22Rv1 (cell line): ENCODE results near the gene QPCT.
A peak's percentile ranks its signal among the peaks of the same experiment; 100 is the strongest.

Experiments used
- H3K27ac ChIP-seq: fragments of 450-650 bp; 2 replicates; pipeline ENCODE4 v1.5.1; 2017
- CTCF ChIP-seq: fragments of 450-650 bp; IDR thresholded peaks from 2 replicates; pipeline ENCODE4 v1.5.1; 2017; ENCODE audit warnings: mild to moderate bottlenecking
- ZFX ChIP-seq: fragments of 450-650 bp; IDR thresholded peaks from 2 replicates; pipeline ENCODE4 v1.6.1; 2017; ENCODE audit warnings: antibody characterized with exemption, borderline replicate concordance

QPCT gene

DNA sequence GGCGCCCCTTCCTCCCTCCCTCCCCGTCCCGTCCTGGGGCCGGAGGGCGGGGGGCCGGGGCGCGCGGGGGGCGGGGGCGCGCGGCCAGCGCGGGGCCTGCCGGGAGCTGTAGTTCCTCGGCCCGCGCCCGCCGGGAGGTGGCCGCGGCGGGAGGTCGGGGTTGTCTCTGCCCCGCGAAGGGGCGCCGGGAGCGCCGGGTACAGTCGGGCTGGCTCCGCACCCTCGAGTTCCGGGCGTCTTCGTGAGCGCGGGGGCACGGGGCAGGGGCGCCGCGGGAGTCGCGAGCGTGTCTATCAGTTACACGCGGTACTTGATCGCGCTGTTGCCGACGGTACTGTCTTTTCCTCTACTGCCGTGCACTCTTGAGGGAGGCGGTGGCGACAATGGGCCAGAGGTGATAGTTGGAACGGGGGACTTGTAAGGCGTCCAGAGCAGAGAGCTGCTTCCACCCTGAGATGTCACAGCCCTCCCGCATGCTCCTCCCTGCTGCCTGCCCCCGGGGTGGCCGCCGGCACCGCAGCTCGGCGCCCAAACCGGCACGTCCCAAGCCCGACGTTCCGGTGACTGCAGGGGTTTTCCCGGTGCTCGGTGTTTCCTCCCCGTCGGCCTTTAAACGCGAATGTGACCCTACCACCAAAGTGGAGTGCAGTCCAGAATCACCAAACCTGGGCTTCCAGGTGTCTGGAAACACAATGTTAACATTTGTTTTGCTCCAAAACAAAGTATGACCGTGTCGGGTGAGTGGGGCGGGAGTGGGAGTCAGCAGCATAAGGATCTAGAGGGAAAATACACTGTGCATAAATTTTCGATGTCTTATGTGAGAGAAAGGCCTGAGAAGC, 19.4 kb upstream of the QPCT start, which contains the start of gene PRKD3:
PRKD3 (minus strand) TSS at position 48 of the 839 bp plus-strand sequence. CDS start 8,309 bp downstream, outside the sequence.
- no peak; the same call in 1 of the 2 replicates for TF ChIP-seq CTCF
- H3K27ac ChIP-seq, result peak within 1 kb of the TSS; percentile 10

DNA sequence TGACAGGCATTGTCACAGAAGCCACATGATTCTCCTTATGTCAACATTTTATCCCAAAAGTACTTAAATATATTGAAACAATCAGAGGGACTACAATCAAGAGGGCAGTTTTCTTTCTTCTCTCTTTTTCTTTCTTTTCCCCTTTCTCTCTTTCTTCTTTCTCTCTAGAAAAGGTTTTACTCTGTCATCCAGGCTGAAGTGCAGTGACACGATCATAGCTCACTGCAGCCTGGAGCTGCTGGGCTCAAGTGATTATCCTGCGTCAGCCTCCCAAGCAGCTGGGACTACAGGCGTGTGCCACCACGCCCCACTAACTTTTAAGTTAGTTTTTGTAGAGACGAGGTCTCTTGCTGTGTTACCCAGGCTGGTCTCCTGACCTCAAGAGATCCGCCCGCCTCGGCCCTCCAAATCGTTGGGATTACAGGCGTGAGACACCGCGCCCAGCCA, 18.8 kb upstream of the QPCT start:
- TF ChIP-seq ZFX (no peak), CTCF (no peak)
- H3K27ac ChIP-seq, result no peak overlapping the region; the same call in 1 of the 2 replicates

- no peak for TF ChIP-seq CTCF
- no peak overlapping the region for H3K27ac ChIP-seq
Measured at GRCh38 chr2:37326285-37326684, 18.1 kb upstream of the QPCT start.

GRCh38 chr2:37326866-37327634, 17.4 kb upstream of the QPCT start:
- TF ChIP-seq ZFX (no peak), CTCF (no peak)
- H3K27ac ChIP-seq, result no peak overlapping the region

GRCh38 chr2:37330681-37331080, 13.7 kb upstream of the QPCT start:
- H3K27ac ChIP-seq, result no peak overlapping the region
- TF ChIP-seq CTCF (no peak), ZFX (no peak)

DNA sequence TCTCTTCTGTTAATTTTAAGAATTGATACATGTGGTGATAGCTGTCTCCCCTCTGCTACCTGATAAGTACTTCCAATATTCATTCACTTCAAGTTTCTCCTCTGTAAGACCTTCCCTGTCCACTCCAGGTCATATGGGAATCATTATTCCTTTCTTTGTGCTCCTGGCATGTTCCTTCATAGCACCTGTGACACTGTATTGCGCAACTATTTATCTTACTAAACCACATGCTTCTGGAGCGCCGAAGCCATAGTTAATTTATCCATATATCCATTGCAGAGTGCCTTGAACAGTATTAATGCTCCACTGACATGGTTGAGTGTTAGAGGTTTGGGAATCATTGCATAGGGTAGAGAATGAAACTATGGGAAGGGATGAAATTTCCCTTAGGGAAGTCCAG, 11.9 kb upstream of the QPCT start:
- H3K27ac ChIP-seq, result no peak overlapping the region
- no peak for TF ChIP-seq ZFX
- no peak for TF ChIP-seq CTCF

GRCh38 chr2:37333256-37333655, 11.2 kb upstream of the QPCT start:
- no peak overlapping the region for H3K27ac ChIP-seq
- no peak for TF ChIP-seq ZFX
- no peak for TF ChIP-seq CTCF
